HG03139 (cell line): ENCODE data around the gene EXOG.

Experiments
- ATAC-seq: cut with Tn5 transposase; IDR thresholded peaks from one replicate; pipeline ENCODE4 v1.9.1; 2021; ENCODE audit not compliant: unreplicated experiment

The EXOG gene

DNA sequence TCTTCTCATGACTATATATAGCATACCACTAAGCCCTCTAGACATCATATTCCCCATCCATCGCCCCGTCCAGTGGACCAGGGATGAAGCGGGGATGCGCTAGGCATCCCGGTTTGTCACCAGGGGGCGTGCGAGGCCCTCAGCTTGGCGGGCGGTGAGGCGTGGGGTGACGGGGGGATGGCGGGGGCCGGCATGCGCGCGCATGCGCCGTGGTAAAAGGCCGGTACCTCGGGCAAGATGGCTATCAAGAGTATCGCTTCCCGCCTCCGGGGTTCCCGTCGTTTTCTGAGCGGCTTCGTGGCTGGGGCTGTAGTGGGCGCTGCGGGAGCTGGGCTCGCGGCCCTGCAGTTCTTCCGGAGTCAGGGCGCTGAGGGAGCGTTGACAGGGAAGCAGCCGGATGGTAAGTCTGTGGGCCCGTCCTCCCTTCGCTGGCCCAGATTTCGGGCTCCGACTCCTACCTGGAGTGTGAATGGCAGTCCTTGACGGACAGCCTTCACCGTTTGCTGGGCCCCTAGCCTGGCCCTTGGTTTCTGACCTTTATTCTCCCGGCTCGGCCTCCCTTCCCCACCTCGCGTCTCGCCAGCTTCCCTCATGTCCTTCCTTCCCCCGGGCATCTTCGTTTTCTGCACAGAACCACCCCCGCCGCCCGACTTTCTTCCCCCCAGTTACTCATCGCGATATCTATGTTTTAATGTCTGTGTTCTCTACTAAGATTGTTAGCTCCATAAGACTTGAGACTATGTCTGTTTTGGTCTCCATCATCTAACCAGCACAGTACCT lies at the start of gene EXOG:
Gene EXOG (plus strand): TSS at position 210 of the 780 bp plus-strand sequence. CDS start 28 bp downstream, at position 238.
- ATAC-seq: peak; percentile 92

DNA sequence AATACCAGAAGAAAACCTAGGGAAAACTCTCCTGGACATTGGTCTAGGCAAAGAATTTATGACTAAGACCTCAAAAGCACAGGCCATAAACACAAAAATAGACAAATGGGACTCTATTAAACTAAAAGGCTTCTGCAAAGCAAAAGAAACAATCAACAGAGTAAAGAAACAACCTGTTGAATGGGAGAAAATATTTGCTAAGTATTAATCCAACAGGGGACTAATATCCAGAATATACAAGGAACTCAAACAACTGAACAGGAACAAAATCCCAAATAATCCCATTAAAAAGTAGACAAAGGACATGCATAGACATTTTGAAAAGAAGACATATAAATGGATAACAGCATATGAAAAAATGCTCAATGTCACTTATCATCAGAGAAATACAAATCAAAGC lies 49.3 kb upstream of the EXOG start:
- ATAC-seq: no peak

GRCh38 chr3:38450853-38451252 lies 45.3 kb upstream of the EXOG start:
- no peak for ATAC-seq

- peak; percentile 43 for ATAC-seq
These were observed 42.8 kb upstream of the EXOG start, which contains the start of gene ACVR2B for GRCh38 chr3:38453075-38453912. ACVR2B (plus strand) TSS chr3:38453890; CDS start chr3:38454323, 433 bp downstream.

DNA sequence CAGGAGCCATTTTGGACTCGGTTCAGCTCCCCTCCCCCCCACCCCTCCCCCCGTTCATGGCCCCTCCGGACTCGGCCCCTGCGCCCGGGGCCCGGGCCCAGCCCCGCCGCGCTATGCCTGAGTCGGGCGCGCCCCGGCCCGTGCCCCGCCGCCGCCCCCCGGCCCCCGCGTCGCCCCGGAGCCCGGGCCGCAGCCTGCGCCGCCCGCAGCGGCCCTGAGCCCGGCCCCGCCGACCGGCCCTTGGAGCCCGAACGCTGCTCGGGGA lies 42.3 kb upstream of the EXOG start:
- ATAC-seq: no peak

- no peak for ATAC-seq
These were observed 41.8 kb upstream of the EXOG start for GRCh38 chr3:38454178-38454883.

DNA sequence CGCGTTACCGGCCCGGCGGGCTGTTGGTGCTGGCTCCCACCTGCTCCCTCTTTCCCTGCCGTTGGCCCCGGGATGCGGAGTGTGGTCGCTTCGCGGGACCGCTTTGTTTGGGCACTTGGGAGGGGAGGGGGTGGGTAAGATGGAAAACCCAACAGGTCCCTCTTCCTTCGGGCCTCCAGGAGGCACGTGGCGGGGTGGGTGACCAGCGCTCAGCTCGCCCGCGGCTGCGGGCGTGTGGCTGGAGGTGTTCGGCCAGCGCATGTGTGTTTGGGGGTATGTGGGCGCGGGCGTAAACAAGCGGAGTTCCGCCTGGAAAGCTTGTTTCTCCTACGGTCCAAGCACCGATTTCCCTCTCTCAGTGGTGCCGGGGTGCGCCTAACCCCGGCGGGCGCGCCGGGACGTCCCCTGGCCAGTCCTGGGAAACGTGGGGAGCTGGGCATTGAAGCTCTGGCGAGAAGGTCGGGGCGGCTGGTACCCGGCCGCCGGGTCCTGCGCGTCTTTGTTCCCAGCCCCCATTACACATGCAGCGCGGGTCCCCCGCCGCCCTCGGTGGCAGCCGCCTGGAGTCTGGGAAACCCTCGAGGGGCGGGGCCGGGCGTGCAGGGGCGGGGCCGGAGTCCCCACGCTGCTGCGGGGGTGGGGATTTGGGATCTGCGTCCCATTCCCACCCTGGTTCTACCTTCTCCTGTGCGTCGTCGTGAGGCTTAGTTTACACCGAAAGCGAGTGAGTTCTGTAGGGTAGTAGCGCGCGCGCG lies 41.1 kb upstream of the EXOG start:
- ATAC-seq: no peak

DNA sequence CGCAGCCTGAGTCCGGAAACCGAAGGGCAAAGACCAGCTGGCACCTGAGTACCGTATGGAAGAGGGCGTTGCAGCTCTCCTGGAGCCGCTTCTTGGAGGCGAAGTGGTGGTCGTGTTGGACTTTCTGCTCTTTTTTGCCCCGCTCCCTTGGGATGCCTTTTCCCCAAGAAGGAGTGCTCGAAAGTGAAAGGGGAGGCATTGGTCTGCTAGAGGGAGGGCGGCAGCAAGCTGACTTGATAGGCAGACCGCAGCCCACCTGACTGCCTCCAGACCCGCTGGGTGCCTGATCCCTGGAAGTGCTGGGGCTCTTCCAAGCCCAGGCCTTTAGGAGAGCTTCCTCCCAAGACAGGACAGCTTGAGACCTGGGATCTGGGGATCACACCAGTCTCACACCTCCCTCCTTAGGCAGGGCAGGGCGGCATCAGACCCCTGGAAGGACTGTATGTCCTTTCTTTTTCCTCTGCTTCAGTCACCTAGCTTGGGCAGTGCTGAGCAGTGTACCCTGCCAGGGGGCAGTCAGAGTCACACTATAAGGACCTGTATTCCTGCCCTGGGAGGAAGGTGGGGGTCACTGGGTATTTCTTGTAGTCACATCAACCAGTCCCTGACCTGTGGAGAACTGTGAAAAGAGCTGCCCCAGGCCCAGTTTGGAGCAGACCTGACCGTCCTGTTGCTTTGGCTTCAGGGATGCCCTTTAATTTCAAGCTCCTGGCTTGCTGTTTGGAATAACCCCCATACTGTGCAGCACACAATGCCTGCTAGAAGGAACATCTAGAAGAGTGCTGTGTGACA lies 40.3 kb upstream of the EXOG start:
- no peak for ATAC-seq

DNA sequence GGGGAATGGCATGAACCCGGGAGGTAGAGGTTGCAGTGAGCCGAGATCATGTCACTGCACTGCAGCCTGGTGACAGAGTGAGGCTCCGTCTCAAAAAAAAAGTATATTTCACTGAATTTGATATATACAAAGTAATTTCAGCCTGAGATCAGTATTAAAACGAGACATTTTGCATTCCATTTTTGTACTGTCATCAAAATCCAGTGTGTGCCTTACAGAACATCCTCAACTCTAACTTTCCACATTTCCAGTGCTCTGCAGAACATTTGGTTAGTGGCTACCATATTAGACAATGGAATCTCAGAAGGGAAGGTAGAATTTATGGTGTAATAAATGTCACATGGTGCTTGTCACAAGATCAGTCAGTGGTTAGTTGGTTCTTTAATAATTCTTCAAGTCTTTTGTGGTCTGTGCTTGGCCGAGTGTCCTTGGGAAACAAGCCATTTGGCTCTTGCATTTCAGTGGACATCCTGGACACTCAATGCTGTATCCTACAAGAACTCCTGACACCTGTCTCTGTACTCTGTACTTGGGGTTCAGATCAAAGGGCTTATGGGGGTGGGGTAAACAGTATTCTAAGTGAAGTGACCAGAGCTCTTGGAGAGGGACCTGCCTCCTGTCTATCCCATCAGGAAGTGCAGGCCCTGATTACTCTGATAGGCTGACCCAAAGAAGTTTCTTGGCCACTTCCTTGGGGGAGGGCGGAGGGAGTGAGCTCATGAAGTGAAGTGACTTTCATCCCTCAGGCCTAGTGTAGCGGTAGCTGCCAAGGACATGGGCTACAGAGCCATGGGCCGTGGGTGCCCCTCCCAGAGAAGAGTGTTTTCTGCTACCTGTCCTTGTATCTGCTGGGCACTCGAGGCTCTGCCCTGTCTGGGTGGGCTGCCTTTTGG lies 38.8 kb upstream of the EXOG start:
- no peak for ATAC-seq

DNA sequence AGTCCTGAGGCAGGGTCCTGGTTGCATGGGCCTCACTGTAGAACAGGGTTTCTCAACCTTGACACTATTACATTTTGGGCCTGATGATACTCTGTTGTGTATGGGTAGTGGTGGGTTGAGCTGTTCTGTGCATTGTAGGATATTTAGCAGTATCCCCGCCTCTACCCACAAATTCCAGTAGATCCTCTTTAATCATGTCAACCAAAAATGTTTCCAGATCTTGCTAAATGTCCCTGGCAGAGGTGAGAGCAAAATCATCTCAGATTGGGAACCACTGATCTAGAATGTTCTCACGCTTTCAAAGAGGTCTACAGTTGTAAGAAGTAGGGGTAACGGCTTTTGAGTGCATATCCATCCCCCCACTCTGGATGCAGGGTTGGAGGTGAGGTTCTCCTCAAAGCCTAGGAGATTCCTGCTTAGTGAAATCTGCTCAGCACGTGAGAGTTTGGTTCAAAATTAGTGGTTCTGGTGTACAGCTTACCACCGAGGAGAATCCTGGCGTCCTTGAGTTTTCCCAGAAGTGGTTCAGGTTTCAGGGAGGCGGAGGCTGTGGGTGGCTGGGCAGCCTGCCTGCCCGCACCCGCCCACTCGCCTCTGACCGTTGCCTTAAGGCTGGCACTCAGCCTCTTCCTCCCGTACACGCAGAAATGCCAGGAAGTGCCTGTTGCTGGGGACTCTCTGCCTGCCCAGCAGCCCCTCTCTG lies 37.2 kb upstream of the EXOG start:
- ATAC-seq: no peak

- no peak for ATAC-seq
These were observed 36.6 kb upstream of the EXOG start for GRCh38 chr3:38459499-38460048.

- no peak for ATAC-seq
These were observed 35.5 kb upstream of the EXOG start for GRCh38 chr3:38460377-38461270.

- no peak for ATAC-seq
These were observed 30.5 kb upstream of the EXOG start for GRCh38 chr3:38465588-38466154.

GRCh38 chr3:38468765-38469164 lies 27.4 kb upstream of the EXOG start:
- ATAC-seq: no peak

DNA sequence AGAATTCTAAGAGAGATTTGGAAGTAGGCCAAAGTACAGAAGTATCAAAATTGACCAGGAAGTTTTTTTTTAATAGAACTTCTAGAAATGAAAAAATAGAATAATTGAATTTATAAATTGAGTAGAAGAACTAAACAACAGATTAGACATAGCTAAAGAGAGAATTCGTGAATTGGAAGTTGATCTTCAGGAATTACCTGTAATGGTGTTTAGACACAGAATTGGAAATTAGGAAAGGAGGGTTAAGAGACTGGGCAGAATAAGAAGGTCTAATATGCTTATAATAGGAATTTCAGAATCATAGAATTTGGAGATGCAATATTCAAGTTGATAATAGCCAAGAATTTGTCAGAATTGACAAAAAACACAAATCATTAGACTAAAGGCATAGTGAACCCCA lies 26.3 kb upstream of the EXOG start:
- ATAC-seq: no peak

DNA sequence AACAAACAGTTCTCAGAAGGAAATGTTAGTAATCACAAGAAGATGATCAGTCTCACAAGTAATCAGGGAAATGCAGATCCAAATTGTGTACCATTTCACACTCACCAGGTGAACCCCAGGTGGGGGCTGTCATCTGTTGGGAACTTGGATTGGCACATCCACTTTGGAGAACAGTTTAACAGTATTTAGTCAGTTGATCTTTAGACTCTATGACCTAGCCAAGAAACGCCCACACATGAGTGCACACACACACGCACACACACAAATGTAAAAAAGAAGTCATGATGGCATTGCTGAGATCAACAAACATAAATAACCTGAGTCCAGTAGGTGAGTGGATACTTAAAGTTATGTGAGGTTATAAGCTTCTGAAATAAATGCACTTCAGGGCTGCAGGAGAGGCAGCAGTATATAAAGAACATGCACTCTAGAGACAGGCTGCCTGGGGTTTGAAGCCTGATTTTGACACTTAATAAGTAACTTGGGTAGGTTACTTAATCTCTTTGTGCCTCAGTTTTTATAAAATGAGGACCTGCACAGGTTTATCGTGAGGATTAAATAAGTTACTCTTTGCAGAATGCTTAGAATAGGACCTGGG lies 24.8 kb upstream of the EXOG start:
- no peak for ATAC-seq

DNA sequence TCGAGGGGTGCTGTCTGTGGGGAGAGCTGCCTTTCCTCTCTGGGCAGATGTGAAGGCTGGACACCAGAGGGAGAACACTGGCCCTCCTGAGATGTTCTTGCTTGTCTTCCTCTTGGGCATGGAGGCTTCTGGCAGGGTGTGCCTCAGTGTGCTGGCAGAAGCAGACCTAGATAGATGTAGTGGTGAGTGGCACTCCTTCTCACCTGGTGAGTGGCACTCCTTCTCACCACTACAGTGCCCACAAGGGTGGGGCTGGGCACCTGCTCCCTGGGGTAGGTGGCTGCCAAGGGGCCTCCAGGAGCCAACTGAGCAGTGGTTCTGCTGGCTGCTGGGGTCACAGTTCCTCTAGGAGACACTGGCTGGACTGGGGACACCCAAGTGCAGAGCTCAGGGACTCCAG lies 23.8 kb upstream of the EXOG start:
- ATAC-seq: no peak
